K562 (cell line): ENCODE results near the gene YTHDC2. TPM values are rescaled to one million over a fixed set of nuclear protein-coding genes. Genes with fewer than 3 reads are reported as not detected.

Experiments
- ATAC-seq: fragments of 200-7000 bp; cut with Tn5 transposase; 3 replicates; pipeline ENCODE4 v1.9.1; 2020; ENCODE audit warnings: moderate library complexity
- BruUV-seq: library from RNA; stranded (reverse); fragments of 400-500 nt; replicated peaks from 2 replicates; lab custom pipeline; 2021; lab: Mats Ljungman, UMichigan
- CTCF ChIA-PET: fragments of 300-600 bp; formaldehyde crosslinking; extraction: SDS; loops from one replicate; lab custom pipeline; 2021; ENCODE audit warnings: low intra/inter-chr PET ratio; lab: Yijun Ruan, JAX
- POLR2A ChIA-PET: fragments of 300-600, 350-650 bp; sonication (Branson Sonifier 250); formaldehyde crosslinking; extraction: SDS; loops from one replicate; lab custom pipeline; 2021; ENCODE audit warnings: antibody characterized with exemption, inconsistent platforms; lab: Yijun Ruan, JAX
- DNase-seq, 4 experiments: peaks; one replicate each; pipeline versions ENCODE4 v3.0.0 to v3.0.0-alpha.2; 2011 to 2018; ENCODE audit warnings: low spot score in 3 of 4, mixed read lengths in 3 of 4; ENCODE audit errors: extremely low read depth in 1 of 4
- FAIRE-seq: peaks from 2 replicates; lab custom pipeline; 2011; peaks lifted over from hg19 to GRCh38; lab: Jason Lieb, UNC
- H2AFZ ChIP-seq: 2 replicates; pipeline ENCODE4 v1.6.0; 2011; ENCODE audit warnings: low read depth, low read length, control low read depth, inconsistent platforms
- H3K27ac ChIP-seq: fragments of 200-600 bp; 3 replicates; pipeline ENCODE4 v1.8.0; 2011; ENCODE audit warnings: low read depth, mild to moderate bottlenecking, control low read depth, inconsistent platforms, low read length, moderate library complexity, mixed read lengths; ENCODE audit errors: extremely low read depth
- H3K27me3 ChIP-seq, 2 experiments: fragments of 300-600 bp in 1 of 2; 2 replicates in 1 of 2; 3 replicates in 1 of 2; pipeline versions ENCODE4 v1.6.0 to v1.8.0; 2011; ENCODE audit warnings: inconsistent platforms in 2 of 2, low read length in 2 of 2, mild to moderate bottlenecking in 1 of 2, mixed read lengths in 1 of 2, moderate library complexity in 1 of 2; ENCODE audit not compliant: control insufficient read depth in 2 of 2, insufficient read depth in 2 of 2
- H3K36me3 ChIP-seq: fragments of 300-600 bp; 3 replicates; pipeline ENCODE4 v1.8.0; 2011; ENCODE audit warnings: mild to moderate bottlenecking, low read length, inconsistent platforms; ENCODE audit not compliant: control insufficient read depth, insufficient read depth
- H3K4me1 ChIP-seq, 2 experiments: fragments of 200-600 bp in 1 of 2; replicated peaks in 1 of 2; 2 replicates in 1 of 2; 3 replicates in 1 of 2; pipeline versions ENCODE4 v1.5.1 to v1.8.0; 2011; ENCODE audit warnings: inconsistent platforms in 2 of 2, low read length in 2 of 2, mild to moderate bottlenecking in 1 of 2, mixed read lengths in 1 of 2, moderate library complexity in 1 of 2; ENCODE audit not compliant: control insufficient read depth in 2 of 2, insufficient read depth in 2 of 2
- H3K4me2 ChIP-seq: 2 replicates; pipeline ENCODE4 v1.6.1; 2011; ENCODE audit warnings: low read length, control low read depth, inconsistent platforms, mixed read lengths; ENCODE audit not compliant: insufficient read depth
- H3K4me3 ChIP-seq: fragments of 200-600 bp; sonication (generic), shearing (Covaris generic); 2 replicates; pipeline ENCODE4 v1.5.1; 2016; ENCODE audit warnings: control low read depth, inconsistent platforms
- H3K79me2 ChIP-seq: fragments of 200-600 bp; 3 replicates; pipeline ENCODE4 v1.8.0; 2011; ENCODE audit warnings: low read length, inconsistent platforms; ENCODE audit not compliant: control insufficient read depth, insufficient read depth
- H3K9ac ChIP-seq, 2 experiments: 2 replicates each; pipeline versions ENCODE4 v1.6.0 to v1.6.1; 2011; ENCODE audit warnings: low read depth in 2 of 2, low read length in 2 of 2, control low read depth in 1 of 2, inconsistent platforms in 1 of 2, mild to moderate bottlenecking in 1 of 2, mixed read lengths in 1 of 2; ENCODE audit not compliant: insufficient read depth in 1 of 2
- H3K9me1 ChIP-seq: one replicate; pipeline ENCODE4 v1.6.0; 2011; ENCODE audit warnings: inconsistent platforms, mild to moderate bottlenecking, low read length, moderate library complexity; ENCODE audit not compliant: control insufficient read depth, insufficient read depth
- H3K9me3 ChIP-seq: replicated peaks from 2 replicates; pipeline ENCODE4 v1.5.1; 2011; ENCODE audit warnings: low read depth, low read length, inconsistent platforms; ENCODE audit not compliant: control insufficient read depth, insufficient read depth
- H4K20me1 ChIP-seq: replicated peaks from 2 replicates; pipeline ENCODE4 v1.6.1; 2011; ENCODE audit warnings: low read length, inconsistent platforms, mixed read lengths; ENCODE audit not compliant: control insufficient read depth, insufficient read depth
- CCNT2 ChIP-seq: IDR thresholded peaks from 2 replicates; pipeline ENCODE4 v1.6.1; 2011; ENCODE audit warnings: borderline replicate concordance, low read depth, mild to moderate bottlenecking, moderate library complexity, mixed read lengths, low read length; ENCODE audit not compliant: insufficient read length; ENCODE audit errors: extremely low read depth
- HDGF ChIP-seq: fragments of 450-650 bp; IDR thresholded peaks from 2 replicates; pipeline ENCODE4 v1.6.1; 2016
- MIER1 ChIP-seq: fragments of 450-650 bp; IDR thresholded peaks from 2 replicates; pipeline ENCODE4 v1.6.1; 2016; ENCODE audit warnings: antibody characterized with exemption, mild to moderate bottlenecking, low read depth
- MXI1 ChIP-seq: IDR thresholded peaks from 2 replicates; pipeline ENCODE4 v1.6.1; 2011; ENCODE audit warnings: low read depth, mild to moderate bottlenecking, improper control_type of control experiment, low read length
- RFX7 ChIP-seq: fragments of 250-450 bp; sonication (Bioruptor Pico); IDR thresholded peaks from 2 replicates; pipeline ENCODE4 v1.5.1; 2021; ENCODE audit warnings: mild to moderate bottlenecking
- SMAD3 ChIP-seq: fragments of 450-650 bp; formaldehyde crosslinking; conservative IDR thresholded peaks from 2 replicates; pipeline ENCODE4 v1.4.0; 2020; ENCODE audit warnings: mild to moderate bottlenecking
- SPI1 ChIP-seq: IDR thresholded peaks from 2 replicates; pipeline ENCODE4 v1.6.1; 2011; ENCODE audit warnings: low read depth, low read length, control low read depth, borderline replicate concordance
- ZNF12 ChIP-seq: sonication (generic); formaldehyde crosslinking; IDR thresholded peaks from 2 replicates; pipeline ENCODE4 v1.4.0; 2020; ENCODE audit warnings: mild to moderate bottlenecking, missing genetic modification reagents
- WGBS: fragments of 100-300 bp; shearing (Covaris generic); methylation state at CpG from one replicate; pipeline ENCODE4 v1.1.6; 2016; ENCODE audit warnings: low coverage, mixed read lengths; ENCODE audit not compliant: insufficient coverage; ENCODE audit errors: missing lambda C conversion rate; 5-methylcytosine and 5-hydroxymethylcytosine counted together
- in situ Hi-C: fragments of 300-500 bp; cut with MboI; formaldehyde crosslinking; loops from 4 replicates; pipeline ENCODE4 v1.15.0; 2018; ENCODE audit warnings: inconsistent platforms, mixed read lengths
- intact Hi-C: fragments of 100-400 bp; cut with micrococcal nuclease; formaldehyde crosslinking; loops from 2 replicates; pipeline ENCODE4 v1.14.2; 2022
- polyA plus RNA-seq, 8 experiments: library from polyadenylated mRNA; depleted of rRNA in 4 of 8; stranded (reverse) in 5 of 8; unstranded in 3 of 8; fragments of >200 nt; fragmentation: Nextera tagmentation in 2 of 8; fragmentation: Illumina TruSeq in 1 of 8; extraction: Ambion mirVana in 2 of 8; extraction: Trizol in 1 of 8; gene quantifications; 2 replicates each; pipeline versions ENCODE4 v1.2.1 to v1.2.3, GENCODE V29; 2011 to 2014; ENCODE audit warnings: inconsistent platforms in 1 of 8, missing spikeins in 1 of 8
- total RNA-seq, 7 experiments: library from RNA; depleted of rRNA in 6 of 7; stranded (reverse); fragments of >200 nt in 6 of 7; fragmentation: Illumina TruSeq in 2 of 7; extraction: Trizol in 2 of 7; gene quantifications; 2 replicates each; pipeline versions ENCODE4 v1.2.1 to v1.2.3, GENCODE V29; 2011 to 2021; ENCODE audit warnings: low replicate concordance in 1 of 7
- TF ChIP-seq, protein P1 (sequence below): fragments of 450-650 bp; formaldehyde crosslinking; IDR thresholded peaks from 2 replicates; pipeline ENCODE4 v1.4.0; 2022; ENCODE audit warnings: missing genetic modification characterization
- TF ChIP-seq, protein P2 (sequence below): sonication (generic); formaldehyde crosslinking; IDR thresholded peaks from 2 replicates; pipeline ENCODE4 v1.8.0; 2022; ENCODE audit warnings: mild to moderate bottlenecking, missing genetic modification reagents
- TF ChIP-seq, protein P3 (sequence below), 2 experiments: fragments of 250-450 bp in 1 of 2; fragments of 450-650 bp in 1 of 2; sonication (Bioruptor Pico) in 1 of 2; IDR thresholded peaks; 2 replicates each; pipeline versions ENCODE4 v1.6.1 to v1.8.0; 2016 to 2021; ENCODE audit warnings: mild to moderate bottlenecking in 2 of 2, moderate library complexity in 2 of 2, missing compliant biosample characterization in 1 of 2, missing genetic modification characterization in 1 of 2

The YTHDC2 gene
- total and polyA plus RNA-seq, 9 of the 15 experiments (the other 6 are each of a cell fraction or from before 2014, with no cell fraction given), result 2.7 to 21.6 (median 15.9) TPM

DNA sequence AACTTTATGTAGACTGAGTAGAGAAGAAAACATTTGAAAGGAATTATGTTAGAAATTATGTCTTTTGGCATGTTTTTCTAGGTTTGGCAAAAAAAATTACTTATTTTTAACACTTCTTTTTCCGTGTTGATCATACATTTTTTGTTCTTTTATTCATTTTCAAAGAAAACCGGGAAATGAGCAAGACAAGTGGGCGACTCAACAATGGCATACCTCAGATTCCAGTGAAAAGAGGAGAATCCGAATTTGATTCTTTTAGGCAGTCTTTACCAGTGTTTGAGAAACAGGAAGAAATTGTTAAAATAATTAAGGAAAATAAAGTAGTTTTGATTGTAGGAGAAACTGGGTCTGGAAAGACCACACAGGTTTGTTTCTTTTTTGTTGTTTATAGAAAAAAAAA lies 12.9 kb downstream of the YTHDC2 start:
- Histone ChIP-seq H3K9ac (no peak overlapping the region), H3K9me1 (no peaks in the 10 kb centered on the region), H4K20me1 (no peaks in the 10 kb centered on the region), H3K36me3 (peaks cover 19% of the 10 kb centered on the region; the same call in 1 of the 3 replicates), H3K9me3 (no peaks in the 10 kb centered on the region), H3K4me3 (no peak overlapping the region), H3K4me2 (no peak overlapping the region), H3K4me1 (no peaks in the 10 kb centered on the region), H3K79me2 (peaks cover 26% of the 10 kb centered on the region; the same call in 2 of the 3 replicates), H3K27ac (no peak overlapping the region), H3K27me3 (no peaks in the 10 kb centered on the region), H2AFZ (no peak overlapping the region)
- ATAC-seq (no peak), FAIRE-seq (no peak), DNase-seq (no peak)
- ChIA-PET CTCF (no interaction called here), POLR2A (interaction anchor here (1.3 kb wide), 1 partner anchor 13 kb away, joined by 3 read pairs; the partner anchor contains the start of gene YTHDC2)
- no TSS peak for BruUV-seq
- in situ Hi-C loops (no loop called here), intact Hi-C loops (no loop called here)
- 89% methylated on average over 4 of the region's 4 CpGs for WGBS
- TF ChIP-seq RFX7 (CRISPR knock-in tag) (no peak), MXI1 (no peak), ZNF12 (CRISPR knock-in tag) (no peak), HDGF (no peak), CCNT2 (no peak), SPI1 (no peak), MIER1 (no peak), SMAD3 (no peak)
- TF ChIP-seq, protein P1, sequence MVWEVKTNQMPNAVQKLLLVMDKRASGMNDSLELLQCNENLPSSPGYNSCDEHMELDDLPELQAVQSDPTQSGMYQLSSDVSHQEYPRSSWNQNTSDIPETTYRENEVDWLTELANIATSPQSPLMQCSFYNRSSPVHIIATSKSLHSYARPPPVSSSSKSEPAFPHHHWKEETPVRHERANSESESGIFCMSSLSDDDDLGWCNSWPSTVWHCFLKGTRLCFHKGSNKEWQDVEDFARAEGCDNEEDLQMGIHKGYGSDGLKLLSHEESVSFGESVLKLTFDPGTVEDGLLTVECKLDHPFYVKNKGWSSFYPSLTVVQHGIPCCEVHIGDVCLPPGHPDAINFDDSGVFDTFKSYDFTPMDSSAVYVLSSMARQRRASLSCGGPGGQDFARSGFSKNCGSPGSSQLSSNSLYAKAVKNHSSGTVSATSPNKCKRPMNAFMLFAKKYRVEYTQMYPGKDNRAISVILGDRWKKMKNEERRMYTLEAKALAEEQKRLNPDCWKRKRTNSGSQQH (CRISPR knock-in tag), result no peak
- TF ChIP-seq, protein P2, sequence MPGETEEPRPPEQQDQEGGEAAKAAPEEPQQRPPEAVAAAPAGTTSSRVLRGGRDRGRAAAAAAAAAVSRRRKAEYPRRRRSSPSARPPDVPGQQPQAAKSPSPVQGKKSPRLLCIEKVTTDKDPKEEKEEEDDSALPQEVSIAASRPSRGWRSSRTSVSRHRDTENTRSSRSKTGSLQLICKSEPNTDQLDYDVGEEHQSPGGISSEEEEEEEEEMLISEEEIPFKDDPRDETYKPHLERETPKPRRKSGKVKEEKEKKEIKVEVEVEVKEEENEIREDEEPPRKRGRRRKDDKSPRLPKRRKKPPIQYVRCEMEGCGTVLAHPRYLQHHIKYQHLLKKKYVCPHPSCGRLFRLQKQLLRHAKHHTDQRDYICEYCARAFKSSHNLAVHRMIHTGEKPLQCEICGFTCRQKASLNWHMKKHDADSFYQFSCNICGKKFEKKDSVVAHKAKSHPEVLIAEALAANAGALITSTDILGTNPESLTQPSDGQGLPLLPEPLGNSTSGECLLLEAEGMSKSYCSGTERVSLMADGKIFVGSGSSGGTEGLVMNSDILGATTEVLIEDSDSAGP (CRISPR knock-in tag), result no peak
- TF ChIP-seq, protein P3, sequence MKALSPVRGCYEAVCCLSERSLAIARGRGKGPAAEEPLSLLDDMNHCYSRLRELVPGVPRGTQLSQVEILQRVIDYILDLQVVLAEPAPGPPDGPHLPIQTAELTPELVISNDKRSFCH (CRISPR knock-in tag; IDR thresholded peaks at IDR 0.05), result no peak
- TF ChIP-seq, protein P3 (tag; IDR thresholded peaks at IDR 0.05), result no peak
- TF ChIP-seq, all 486 proteins: peak for 0
